ENCODE data around the gene DHRS1.

DHRS1 gene

DNA sequence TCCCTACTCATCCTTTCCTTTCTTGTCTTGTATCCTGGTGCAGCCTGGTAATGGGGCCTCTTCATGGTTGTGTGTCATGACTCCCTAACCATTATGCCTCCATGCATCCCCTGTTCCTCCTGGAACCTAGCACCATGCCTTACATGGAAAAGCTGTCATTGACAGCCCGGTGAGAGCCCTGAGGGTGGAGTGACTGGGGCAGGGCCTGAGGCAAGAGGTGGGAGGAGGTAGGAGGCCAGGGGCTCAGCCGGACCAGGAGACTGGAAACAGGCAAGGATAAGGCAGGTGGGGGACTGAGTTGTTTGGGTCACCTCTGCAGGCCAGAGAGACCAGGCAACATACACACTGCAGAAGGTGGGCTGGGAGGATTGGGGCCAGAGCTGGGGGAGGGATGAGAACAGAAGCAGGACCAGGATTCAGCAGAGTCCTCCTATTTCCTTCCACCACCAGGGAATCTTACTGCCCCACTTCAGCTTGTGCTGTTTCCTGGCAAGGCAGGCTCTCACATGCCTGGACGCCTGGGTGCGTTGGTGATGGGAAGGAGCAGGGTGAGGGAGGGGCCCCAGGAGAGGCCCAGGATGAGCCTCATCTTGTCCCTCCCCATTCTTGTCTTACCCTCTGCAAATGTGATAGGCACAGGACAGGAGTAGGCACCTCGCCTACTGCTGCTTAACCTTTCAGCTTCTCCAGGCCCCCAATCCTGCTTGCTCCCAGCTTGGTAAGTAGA lies 10.1 kb upstream of the DHRS1 start, which contains the start of gene LTB4R2:
Gene LTB4R2, plus strand, starts transcription at position 603 of the 727 bp plus-strand sequence. CDS start 525 bp downstream, outside the sequence.
- no peak for DNase-seq (ENCODE audit: low read depth, low spot score)

DNA sequence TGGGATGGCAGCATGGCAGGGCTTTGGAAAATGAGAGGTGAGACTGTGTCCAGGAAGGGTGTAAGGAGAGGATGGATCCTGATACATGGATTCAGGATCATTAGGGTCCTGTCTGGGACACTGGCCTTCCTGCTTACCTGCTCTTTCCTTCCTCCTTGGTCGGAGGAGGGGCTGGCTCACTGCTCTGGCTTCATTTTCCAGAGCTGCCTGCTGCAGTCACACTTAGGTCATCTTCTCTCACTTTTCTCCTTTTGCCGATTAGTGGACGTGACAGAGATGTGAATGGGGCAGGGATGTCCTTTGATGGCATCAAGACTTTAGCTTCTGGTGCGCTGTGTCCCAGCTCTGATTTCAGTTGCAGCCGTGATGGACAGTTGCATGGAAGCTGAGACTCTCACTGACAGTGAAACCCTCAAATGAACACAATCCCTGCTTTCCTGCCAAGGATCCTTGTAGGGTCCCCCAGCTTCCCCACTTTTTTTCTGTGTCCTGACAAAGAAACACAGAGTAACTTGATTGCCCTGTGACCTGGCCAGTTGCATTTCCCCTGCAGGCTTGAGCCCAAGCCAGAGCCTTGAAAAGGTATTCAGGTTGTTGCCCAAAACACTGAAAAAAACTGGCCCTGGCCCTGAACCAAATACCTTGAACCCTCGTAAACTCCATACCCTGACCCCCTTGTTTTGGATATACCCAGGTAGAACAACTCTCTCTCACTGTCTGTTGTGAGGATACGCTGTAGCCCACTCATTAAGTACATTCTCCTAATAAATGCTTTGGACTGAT lies 9.0 kb upstream of the DHRS1 start:
- no peak for DNase-seq (ENCODE audit: low read depth, low spot score)

DNA sequence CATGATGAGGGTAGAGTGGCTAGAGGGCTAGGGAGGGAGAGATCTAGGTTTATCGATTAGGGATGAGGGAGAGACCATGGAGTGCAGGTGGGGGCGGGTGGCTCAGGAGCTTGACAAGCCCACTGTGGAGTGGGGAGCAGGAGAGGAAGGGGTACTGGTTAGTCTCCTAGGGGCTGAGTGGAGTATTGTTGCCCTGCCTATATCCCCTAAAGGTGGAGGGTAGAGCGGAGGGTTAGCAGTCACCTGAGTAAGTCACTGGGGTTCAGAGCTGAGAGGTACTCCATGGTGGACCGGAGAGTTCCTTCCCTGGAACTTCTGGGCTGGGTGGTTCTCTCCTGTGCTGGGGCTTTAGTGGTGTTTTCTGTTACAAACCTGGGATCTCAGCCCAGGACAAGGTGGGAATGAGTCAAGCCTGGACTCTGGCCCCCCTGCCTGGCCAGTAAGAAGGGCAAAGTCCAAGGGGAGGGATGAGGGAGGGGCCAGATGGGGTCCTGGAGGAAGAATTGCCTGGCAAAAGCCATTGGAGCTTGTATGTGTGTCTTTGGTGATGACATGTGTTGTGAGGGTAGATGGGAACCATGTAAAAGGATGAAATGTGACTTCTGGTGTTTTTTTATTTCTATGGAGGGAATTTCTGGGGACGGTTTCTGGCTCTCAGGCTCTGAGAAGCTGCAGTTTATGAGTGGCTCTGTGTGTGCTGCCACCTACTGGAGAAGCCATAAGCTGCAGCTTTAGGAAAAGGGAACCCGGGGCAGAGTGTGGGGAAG lies 8.2 kb upstream of the DHRS1 start, which contains the start of gene CIDEB:
Gene CIDEB, minus strand, starts transcription at position 403 of the 767 bp plus-strand sequence. Its CDS starts 119 bp downstream, at position 284.
- no peak for DNase-seq (ENCODE audit: low read depth, low spot score)

DNA sequence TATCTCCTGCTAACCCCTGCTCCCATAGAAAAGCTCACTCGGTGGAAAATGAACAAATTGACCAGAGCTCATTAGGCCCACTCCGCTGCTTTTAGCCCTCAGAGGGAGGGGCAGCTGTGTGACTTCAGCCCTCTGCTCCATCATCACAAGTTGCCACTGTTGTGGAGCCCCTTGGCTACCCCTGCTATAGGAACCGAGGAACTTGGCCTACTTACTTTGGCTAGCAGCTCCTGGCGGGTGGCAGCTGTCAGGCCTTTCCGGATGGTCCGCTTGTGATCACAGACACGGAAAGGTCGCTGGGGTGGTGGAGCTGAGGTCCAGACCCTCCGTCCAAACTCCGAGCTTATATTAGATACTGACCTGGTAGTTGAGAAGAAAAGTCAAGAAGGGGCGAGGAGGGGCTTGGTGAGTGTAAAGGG lies 7.6 kb upstream of the DHRS1 start:
- DNase-seq (ENCODE audit: low read depth, low spot score), result no peak

DNA sequence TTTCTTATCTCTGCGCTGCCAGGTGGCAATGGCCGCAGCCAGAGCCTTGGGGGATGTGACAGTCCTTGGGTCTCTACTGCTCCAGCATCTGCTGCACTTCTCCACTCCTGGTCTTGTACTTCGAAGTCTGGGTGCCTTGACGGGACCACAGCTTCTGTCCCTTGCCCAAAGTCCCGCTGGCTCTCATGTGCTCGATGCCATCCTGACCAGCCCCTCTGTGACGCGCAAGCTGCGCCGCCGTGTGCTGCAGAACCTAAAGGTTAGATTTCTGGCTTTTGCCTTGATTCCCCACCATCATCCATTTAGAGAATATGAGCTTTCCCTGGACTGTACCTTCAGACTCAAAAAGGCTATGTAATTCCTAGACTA lies 4.4 kb upstream of the DHRS1 start:
- DNase-seq (ENCODE audit: low read depth, low spot score), result no peak

DNA sequence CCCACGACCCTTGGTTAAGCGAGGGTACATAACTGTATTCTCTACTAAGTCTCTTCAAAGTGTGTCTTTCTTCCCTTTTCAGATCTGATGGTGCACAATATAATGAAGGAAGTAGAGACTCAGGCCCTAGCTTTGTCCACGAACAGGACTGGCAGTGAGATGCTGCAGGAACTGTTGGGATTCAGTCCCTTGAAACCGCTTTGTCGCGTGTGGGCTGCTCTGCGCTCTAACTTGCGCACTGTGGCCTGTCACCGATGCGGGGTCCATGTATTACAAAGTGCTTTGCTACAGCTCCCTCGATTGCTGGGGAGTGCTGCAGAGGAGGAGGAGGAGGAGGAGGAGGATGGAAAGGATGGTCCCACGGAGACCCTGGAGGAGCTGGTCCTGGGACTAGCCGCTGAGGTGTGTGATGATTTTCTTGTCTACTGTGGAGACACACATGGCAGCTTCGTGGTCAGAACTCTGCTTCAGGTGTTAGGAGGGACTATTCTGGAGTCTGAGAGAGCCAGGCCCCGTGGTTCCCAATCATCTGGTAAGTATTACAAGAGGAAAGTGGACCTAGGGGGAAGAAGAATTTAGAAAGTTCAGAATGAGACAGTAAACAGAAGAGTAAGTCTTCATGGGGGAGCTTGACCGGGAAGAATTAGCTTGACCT lies 873 bp upstream of the DHRS1 start:
- no peak for DNase-seq (ENCODE audit: low read depth, low spot score)

DNA sequence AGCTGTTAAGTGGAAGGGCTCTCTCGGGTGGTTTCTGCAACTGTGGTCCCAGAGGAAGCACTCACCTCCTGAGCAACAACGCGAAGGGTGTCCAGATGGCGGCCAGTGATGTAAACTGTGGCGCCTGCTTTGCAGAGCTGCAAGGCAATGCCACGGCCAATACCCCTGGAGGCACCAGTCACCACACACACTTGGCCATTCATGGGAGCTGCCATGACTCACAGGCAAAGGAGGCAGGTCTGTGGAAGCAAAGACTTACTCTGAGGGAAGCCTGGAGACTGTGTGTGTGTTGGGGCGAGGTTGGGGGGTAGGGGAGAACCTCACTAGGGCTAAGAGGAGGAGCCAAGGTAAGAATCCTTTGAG lies 707 bp downstream of the DHRS1 start:
- DNase-seq (ENCODE audit: low read depth, low spot score), result no peak

DNA sequence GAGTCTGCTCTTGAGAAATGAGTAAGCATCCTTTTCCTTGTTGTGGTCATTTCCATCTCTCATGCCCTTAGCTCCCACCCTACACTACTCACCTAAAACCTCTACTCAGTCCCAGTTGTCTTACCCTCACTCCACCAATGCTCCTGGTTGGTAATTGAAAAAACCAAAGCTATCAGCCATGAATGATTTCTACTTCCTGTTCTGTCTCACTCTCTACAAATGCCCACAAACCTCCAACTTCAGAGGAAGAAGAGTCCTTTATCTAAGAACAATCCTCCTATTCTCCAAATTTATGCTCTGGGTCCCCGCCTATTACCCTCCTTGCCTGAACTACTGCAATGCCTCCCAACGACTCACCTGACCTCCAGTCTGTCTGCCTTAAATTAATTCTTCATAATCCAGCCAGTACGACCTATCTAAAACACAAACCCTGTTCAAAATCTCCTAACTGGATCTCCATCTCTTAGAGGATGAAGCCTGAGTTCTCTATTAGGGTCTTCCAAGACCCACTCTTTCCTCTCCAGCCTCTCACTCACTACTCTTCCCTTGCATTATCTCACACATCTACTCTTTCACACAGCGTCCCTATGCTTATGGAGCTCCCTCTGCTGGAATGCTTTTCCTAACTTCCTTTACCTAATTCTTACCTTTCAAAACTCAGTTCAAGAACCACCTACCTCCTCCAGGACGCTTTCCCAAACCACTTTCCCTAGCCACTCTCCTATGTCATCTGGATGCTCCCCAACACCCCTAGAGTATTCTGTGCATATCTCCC lies 2.2 kb downstream of the DHRS1 start:
- DNase-seq (ENCODE audit: low read depth, low spot score), result no peak

DNA sequence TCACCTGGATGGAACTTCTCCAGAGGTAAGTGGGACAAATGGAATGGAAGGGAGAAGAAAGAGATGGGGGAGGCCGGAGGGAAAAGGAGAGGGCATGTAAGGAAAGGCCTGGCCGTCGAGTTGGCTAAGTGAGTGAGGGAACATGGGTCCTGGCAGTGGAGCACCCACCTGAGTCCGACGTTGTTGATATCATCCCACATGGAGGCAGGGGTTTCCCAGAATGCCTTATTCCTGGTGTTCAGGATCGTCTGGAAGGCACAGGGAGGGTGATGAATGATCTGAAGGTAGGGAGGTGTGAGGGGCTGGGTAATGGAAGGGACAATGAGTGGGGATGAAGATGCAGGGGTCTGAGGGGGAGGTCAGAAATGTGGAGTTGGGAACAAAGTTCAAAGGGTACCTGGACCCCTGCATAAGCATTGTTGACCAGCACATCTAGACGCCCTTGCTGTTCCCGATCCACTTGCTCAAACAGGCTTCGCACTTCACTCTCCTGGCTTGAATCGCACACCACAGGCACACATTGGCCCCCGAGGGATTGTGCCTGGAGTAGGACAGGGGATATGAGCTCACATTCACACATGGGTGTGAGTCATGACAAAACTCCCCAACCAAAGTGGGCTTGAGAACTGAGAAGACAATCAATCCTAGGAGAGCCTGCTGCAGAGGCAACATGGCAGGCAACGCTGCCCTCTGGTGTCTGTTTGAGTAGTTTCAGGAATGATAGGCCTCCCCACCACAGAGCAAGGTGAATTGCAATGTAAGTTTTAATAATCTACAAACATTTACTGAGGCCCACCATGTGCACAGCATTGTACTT lies 3.0 kb downstream of the DHRS1 start:
- peak; percentile 61 for DNase-seq (ENCODE audit: low read depth, low spot score)

DNA sequence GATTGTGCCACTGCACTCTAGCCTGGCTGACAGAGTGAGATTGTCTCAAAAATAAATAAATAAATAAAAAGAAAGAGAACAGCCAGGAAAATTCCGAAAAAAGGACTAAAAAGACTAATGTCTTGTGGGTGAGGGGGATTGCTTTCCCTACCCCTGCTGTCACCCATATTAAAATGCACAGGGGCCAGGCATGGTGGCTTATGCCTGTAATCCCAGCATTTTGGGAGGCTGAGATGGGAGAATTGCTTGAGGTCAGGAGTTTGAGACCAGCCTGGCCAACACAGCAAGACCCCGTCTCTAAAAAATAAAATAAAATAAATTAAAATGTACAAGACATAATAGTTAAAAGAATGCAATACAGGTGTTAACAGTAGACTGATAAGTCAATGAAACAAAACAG lies 6.1 kb downstream of the DHRS1 start:
- DNase-seq (ENCODE audit: low read depth, low spot score), result no peak

DNA sequence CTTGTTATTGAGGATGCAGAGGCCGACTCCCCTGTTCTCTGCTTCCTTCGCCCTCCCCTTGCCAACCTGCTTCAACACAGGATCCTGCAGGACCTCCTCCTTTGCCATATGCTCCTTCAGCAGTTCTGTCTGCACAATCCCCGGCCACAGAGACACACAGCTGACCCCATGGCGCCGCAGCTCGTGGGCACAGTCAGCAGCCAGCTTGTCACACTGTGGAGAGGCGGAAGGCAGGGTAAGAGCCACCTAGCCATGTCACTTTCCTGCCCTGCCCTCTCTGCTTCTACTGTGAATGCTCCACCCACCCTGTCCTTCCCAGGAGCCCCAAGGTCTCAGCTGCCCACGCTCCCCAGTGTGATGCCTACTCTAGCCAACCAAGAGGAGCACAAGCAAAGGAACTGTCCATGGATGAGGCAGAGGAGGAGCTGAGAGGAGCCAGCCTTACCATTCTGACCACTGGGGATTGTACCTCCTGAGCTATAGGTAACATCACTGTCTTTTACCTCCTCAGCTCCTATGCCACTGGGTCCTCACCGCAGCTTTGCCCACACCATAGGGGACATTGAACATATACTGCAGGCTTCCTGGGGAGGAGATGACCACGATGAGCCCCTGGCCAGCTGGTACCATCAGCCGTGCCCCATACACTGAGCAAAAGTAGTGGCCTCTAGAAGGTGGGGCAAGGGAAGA lies 7.3 kb downstream of the DHRS1 start:
- no peak for DNase-seq (ENCODE audit: low read depth, low spot score)

DNA sequence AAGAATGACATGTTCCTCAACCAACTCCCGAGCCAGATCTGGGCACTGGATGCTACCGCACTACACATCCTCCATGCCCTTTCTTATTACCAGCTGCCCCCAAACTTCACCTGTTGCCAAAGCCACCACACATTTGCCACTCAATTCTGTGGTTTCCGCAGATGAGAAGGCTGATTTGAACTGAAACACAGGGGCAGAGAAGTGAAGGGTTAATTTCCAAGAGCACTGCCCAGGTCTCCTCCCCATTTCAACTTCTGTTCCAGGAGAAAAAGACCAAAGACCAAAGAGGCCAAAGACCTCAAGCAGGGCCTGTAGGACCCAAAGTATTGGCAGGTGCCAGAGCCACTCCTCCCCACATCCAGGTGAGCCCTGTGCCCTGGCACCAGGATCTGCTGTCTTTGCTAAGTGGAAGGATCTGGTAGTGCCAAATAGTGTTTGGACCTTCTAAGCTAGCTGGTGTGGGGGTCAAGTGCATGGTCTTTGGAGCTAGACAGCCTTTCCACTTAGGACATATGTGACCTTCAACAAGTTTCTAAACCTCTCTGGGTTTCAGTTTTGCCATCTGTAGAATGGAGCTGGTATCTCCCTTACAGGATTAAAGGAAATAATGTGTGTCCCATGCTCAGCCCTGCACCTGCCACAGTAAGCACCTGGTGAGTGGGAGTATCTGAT lies 8.0 kb downstream of the DHRS1 start:
- no peak for DNase-seq (ENCODE audit: low read depth, low spot score)

DNA sequence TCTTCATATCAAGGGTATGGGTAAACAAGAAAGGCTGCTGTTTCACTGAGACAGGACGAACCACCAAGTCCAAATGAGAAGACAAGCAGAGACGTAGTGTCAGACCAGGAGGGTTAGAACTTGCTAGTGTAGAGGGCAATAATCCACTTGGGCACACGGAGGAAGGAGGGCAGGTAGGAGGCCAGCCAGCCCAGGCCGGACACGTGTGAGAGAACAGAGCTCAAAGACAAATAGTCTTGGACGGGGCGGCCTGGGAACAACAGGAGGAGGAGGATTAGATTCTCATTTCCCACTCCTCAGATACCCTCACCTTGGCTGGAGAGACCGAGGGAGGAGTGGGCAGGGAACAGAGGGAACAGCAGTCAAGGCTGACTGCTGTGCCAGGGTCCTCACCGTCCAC lies 8.8 kb downstream of the DHRS1 start:
- no peak for DNase-seq (ENCODE audit: low read depth, low spot score)

DNA sequence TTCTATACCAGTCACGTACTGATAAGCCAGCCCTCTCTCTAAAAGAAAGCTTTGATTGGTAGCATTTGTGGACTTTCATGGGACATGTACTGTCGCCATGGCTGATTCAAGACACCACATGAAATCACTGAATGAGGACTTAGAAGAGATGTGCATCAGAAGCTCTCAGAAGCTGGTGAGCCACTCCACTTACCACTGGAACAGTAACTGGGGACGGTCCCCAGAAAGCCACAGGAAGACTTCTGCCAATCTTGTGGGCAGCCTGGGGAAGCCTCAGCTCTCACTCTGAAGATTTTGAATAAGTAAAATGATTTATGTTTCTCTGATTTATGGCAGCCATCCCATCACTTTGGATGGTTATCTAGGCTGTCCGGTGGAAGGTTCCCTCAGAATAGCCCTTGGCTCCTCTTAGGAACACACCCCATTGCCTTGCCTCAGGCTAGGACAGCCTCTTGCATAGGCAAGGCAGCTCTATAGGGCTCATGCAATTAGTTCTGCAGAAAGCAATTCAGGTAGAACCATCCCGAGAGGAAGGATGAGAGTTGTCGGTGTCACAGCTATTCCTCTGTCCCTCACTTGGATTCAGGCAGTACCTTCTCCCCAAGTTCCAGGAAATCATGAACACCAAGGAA lies 9.8 kb downstream of the DHRS1 start:
- DNase-seq (ENCODE audit: low read depth, low spot score), result no peak

DNA sequence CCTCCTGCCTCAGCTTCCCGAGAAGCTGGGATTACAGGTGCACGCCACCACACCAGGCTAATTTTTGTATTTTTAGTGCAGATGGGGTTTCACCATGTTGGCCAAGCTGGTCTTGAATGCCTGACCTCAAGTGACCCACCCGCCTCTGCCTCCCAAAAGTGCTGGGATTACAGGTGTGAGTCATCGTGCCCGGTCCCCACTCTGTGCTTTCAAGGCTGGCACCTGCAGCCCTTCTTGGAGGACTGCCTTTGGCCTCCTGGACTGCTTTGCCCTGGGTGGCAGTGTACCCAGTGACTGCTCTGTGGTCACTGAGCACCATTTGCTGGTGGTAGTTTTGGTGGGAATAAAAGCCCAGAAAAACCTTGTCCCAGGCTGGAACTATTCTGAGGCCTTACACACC lies 12.6 kb downstream of the DHRS1 start:
- no peak for DNase-seq (ENCODE audit: low read depth, low spot score)

DNA sequence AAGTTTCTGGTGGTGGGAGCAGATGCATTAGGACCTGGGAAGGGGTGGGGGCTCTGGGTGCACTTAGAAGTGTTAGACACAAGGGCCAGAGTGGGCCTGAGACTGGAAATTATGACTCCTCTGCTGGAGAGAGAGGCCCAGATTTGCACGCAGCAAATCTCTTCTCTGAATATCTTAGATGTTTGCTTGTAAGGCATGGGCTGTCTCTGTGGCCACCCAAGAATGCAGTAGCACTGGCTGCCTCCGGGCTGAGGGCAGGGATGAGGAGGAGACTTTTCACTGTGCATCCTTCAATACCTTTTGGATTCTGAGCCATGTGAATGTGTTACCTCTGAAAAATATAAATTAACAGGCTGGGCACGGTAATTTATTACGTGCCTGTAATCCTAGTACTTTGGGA lies 14.2 kb downstream of the DHRS1 start:
- no peak for DNase-seq (ENCODE audit: low read depth, low spot score)

DNA sequence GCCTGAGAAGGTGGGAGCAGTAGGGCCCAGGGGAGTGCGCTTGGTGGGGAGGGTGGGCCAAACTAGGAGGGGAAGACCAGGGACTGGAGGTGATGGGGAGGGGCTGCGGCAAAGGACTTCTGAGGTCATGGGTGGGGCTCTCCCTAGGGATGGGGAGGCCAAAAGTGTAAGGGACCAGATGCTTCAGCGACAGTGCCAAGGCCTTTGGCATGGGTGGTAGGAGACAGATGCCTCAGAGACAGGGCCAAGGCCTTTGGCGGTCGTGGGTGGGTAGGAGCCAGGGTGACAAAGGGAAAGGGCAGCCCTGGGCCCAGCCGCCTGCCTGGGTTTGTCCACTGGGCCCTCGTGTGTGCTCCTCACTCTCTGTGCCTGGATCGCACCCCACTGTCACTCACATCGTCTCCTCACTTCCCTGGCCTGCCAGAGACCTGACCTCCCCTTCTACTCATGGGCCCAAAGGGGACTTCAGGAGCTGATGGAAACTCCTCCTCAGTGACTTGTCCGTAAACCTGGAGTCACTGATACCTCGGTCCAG lies 15.0 kb downstream of the DHRS1 start:
- DNase-seq (ENCODE audit: low read depth, low spot score), result no peak

DNA sequence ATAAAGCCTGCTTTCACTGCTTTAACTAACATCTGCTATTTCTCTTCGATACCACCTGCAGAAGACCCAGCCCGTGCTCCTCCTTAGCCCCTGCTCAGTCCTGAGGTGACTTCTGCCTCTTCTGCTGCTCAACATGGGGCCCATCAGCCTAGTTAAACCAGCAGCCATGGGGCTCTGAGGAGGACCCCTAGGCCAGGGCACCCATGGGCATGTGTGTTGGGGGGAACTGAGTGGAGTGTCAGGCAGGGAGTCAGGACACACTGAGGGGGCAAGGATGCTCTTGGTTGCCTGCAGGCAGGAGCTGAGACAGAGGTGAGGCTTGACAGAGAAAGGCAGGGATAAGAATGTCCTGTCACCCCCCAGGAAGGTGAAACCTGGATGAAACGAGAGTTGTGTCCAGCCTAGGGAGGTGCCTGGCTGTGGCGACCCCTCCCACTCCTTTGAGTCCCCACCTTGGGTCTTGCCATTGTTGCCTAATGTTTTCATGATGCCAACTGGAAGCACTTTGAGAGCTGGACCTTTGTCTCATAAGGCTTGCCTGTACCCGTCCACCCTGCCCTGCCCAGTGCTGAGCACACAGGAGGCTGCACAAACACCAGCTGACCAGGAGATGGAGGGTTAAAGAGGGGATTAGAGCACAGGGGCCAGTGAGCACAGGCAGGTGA lies 15.7 kb downstream of the DHRS1 start:
- DNase-seq (ENCODE audit: low read depth, low spot score), result no peak

All from smooth muscle cell of the brain vasculature (primary cell).